Neural progenitor cell (in vitro differentiated cells): ENCODE data around the gene STUB1. TPM values are rescaled to one million over a fixed set of nuclear protein-coding genes. Genes with fewer than 3 reads are reported as not detected.

Experiments used
- DNase-seq: peaks from one replicate; pipeline ENCODE4 v3.0.0-alpha.2; 2016; ENCODE audit warnings: low spot score
- H2AFZ ChIP-seq: fragments of 200-600 bp; sonication (generic); replicated peaks from 2 replicates; pipeline ENCODE4 v1.6.1; 2016; ENCODE audit warnings: antibody characterized with exemption
- H3F3A ChIP-seq: fragments of 200-600 bp; sonication (generic); 2 replicates; pipeline ENCODE4 v1.6.1; 2016; ENCODE audit warnings: antibody characterized with exemption, low read depth
- H3K27ac ChIP-seq: fragments of 200-600 bp; sonication (generic); 2 replicates; pipeline ENCODE4 v1.5.1; 2016; ENCODE audit warnings: mild to moderate bottlenecking
- H3K27me3 ChIP-seq: fragments of 200-600 bp; sonication (generic); 2 replicates; pipeline ENCODE4 v1.6.1; 2016; ENCODE audit warnings: mild to moderate bottlenecking, moderate library complexity
- H3K36me3 ChIP-seq: fragments of 200-600 bp; sonication (generic); 2 replicates; pipeline ENCODE4 v1.5.1; 2016
- H3K4me1 ChIP-seq: fragments of 200-600 bp; sonication (generic); 2 replicates; pipeline ENCODE4 v1.6.1; 2016; ENCODE audit warnings: mixed run types
- H3K4me2 ChIP-seq: fragments of 200-600 bp; sonication (generic); 2 replicates; pipeline ENCODE4 v1.6.1; 2016
- H3K4me3 ChIP-seq: fragments of 200-600 bp; sonication (generic); 2 replicates; pipeline ENCODE4 v1.5.1; 2016
- H3K79me2 ChIP-seq: fragments of 200-600 bp; sonication (generic); 2 replicates; pipeline ENCODE4 v1.6.1; 2016; ENCODE audit warnings: low read depth
- H3K9ac ChIP-seq: fragments of 200-600 bp; sonication (generic); 2 replicates; pipeline ENCODE4 v1.6.1; 2016
- H3K9me3 ChIP-seq: fragments of 200-600 bp; sonication (generic); 2 replicates; pipeline ENCODE4 v1.5.1; 2016; ENCODE audit warnings: low read depth
- H4K20me1 ChIP-seq: fragments of 200-600 bp; sonication (generic); 2 replicates; pipeline ENCODE4 v1.6.1; 2016; ENCODE audit warnings: low read depth
- H3K27ac Mint-ChIP-seq: 3 replicates; pipeline ENCODE4 v1.8.0; 2021; ENCODE audit warnings: mixed read lengths
- H3K27me3 Mint-ChIP-seq: 2 replicates; pipeline ENCODE4 v1.8.0; 2022; ENCODE audit warnings: low read depth, mild to moderate bottlenecking, inconsistent platforms, moderate library complexity, mixed read lengths; ENCODE audit not compliant: insufficient read depth
- H3K36me3 Mint-ChIP-seq: 3 replicates; pipeline ENCODE4 v1.8.0; 2021; ENCODE audit warnings: mixed read lengths
- H3K4me1 Mint-ChIP-seq: 3 replicates; pipeline ENCODE4 v1.8.0; 2021; ENCODE audit warnings: mixed read lengths
- H3K4me3 Mint-ChIP-seq: 3 replicates; pipeline ENCODE4 v1.8.0; 2021; ENCODE audit warnings: mild to moderate bottlenecking, moderate library complexity, mixed read lengths
- H3K9me3 Mint-ChIP-seq: 3 replicates; pipeline ENCODE4 v1.8.0; 2020; ENCODE audit warnings: mixed read lengths
- CTCF ChIP-seq: fragments of 200-600 bp; sonication (generic); IDR thresholded peaks from 2 replicates; pipeline ENCODE4 v1.5.1; 2017; ENCODE audit warnings: antibody characterized with exemption, mild to moderate bottlenecking
- EZH2 ChIP-seq: fragments of 200-600 bp; sonication (generic); IDR thresholded peaks from 2 replicates; pipeline ENCODE4 v1.6.1; 2017; ENCODE audit warnings: antibody characterized with exemption, mild to moderate bottlenecking, moderate library complexity
- EZH2phosphoT487 ChIP-seq: fragments of 200-600 bp; sonication (generic); IDR thresholded peaks from 2 replicates; pipeline ENCODE4 v1.6.1; 2017; ENCODE audit warnings: antibody characterized with exemption
- total RNA-seq: library from RNA; depleted of rRNA; stranded (reverse); fragments of >200 nt; gene quantifications from 2 replicates; pipeline ENCODE4 v1.2.3, GENCODE V29; 2015; ENCODE audit warnings: low replicate concordance

The STUB1 gene
- total RNA-seq, 1 donor from 2014 or later = 27.0 TPM

- Histone ChIP-seq H3K27ac (no peak overlapping the region), H3F3A (peaks cover 16% of the 10 kb centered on the region), H3K36me3 (no peaks in the 10 kb centered on the region), H3K27me3 (peaks cover 100% of the 10 kb centered on the region), H4K20me1 (peaks cover 70% of the 10 kb centered on the region), H3K9me3 (no peaks in the 10 kb centered on the region), H3K4me3 (no peak overlapping the region), H3K79me2 (no peaks in the 10 kb centered on the region), H3K4me1 (peaks cover 1% of the 10 kb centered on the region), H3K4me2 (peak overlapping the region; percentile 67), H2AFZ (no peak overlapping the region), H3K9ac (no peak overlapping the region)
- H3K4me1 Mint-ChIP-seq = peaks cover 15% of the 10 kb centered on the region
- DNase-seq = peak; percentile 40
- H3K27ac Mint-ChIP-seq = no peak overlapping the region
- TF ChIP-seq CTCF = no peak
- peak; percentile 91 for TF ChIP-seq EZH2
- TF ChIP-seq EZH2phosphoT487 = peak; percentile 90
- H3K27me3 Mint-ChIP-seq = peaks cover 56% of the 10 kb centered on the region
- peak overlapping the region; percentile 76 for H3K4me3 Mint-ChIP-seq
- H3K9me3 Mint-ChIP-seq = no peaks in the 10 kb centered on the region
- H3K36me3 Mint-ChIP-seq = no peaks in the 10 kb centered on the region
Measured at GRCh38 chr16:704552-705380, 24.6 kb downstream of the STUB1 start.

DNA sequence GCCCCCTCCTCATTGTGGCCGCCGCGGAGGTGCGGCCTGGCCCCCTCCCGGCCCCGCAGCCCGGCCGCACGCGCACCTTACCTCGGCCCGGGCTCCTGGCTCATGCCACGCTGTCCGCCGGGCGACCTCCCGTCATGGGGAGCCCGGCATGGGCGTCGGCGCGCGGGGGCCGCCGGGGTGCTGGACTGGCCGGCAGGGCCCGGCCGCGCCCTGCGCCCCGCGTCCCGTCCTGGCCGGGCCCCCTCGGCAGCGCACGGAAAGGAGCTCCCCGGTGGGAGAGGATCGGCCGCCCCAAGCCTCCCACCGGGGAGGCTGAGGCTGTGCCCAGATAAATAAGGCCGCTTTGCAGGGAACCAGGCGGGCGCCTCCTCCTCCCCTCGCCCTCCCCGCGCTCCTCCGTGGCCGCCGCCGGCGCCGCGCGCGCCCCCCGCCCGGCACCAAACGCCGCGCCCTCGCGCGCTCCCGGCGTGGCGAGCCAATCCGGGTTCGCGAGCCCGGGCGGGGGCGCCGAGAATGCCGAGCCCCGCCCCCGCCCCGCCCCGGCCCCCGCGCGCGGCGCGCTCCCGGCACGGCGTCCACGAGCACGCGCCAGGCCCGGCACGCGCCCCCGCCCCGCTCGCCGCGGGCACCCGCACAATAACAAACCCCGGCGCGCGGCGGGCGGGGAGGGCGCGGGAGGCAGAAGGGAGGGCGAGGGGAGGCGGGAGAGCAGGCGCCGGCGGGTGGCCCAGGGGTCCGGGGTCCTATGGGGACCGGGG, 25.4 kb downstream of the STUB1 start, which contains the start of gene FBXL16:
Gene FBXL16, minus strand, starts transcription at position 371 of the 758 bp plus-strand sequence. CDS start 8,396 bp downstream, outside the sequence.
- Histone ChIP-seq H3K27ac (no peak within 1 kb of the TSS), H3K9me3 (no peaks in the 10 kb centered on the region), H3K4me2 (peak within 1 kb of the TSS; percentile 69), H3K9ac (no peak within 1 kb of the TSS), H3F3A (peaks cover 18% of the 10 kb centered on the region), H3K79me2 (no peaks in the 10 kb centered on the region), H3K4me1 (peaks cover 6% of the 10 kb centered on the region), H2AFZ (no peak within 1 kb of the TSS), H3K27me3 (peaks cover 100% of the 10 kb centered on the region), H4K20me1 (peaks cover 70% of the 10 kb centered on the region), H3K4me3 (peak within 1 kb of the TSS; percentile 31), H3K36me3 (no peaks in the 10 kb centered on the region)
- Mint-ChIP-seq H3K36me3 (no peaks in the 10 kb centered on the region), H3K4me3 (peak within 1 kb of the TSS; percentile 74), H3K27ac (no peak within 1 kb of the TSS), H3K4me1 (peaks cover 23% of the 10 kb centered on the region), H3K9me3 (no peaks in the 10 kb centered on the region), H3K27me3 (peaks cover 56% of the 10 kb centered on the region)
- peak; percentile 58 for DNase-seq
- TF ChIP-seq EZH2phosphoT487 = no peak
- no peak for TF ChIP-seq CTCF
- no peak for TF ChIP-seq EZH2

GRCh38 chr16:706189-707061, 26.2 kb downstream of the STUB1 start:
- Mint-ChIP-seq H3K9me3 (no peaks in the 10 kb centered on the region), H3K27me3 (peaks cover 54% of the 10 kb centered on the region), H3K4me3 (peak overlapping the region; percentile 74), H3K4me1 (peaks cover 28% of the 10 kb centered on the region), H3K27ac (no peak overlapping the region), H3K36me3 (no peaks in the 10 kb centered on the region)
- TF ChIP-seq CTCF = no peak
- TF ChIP-seq EZH2phosphoT487 = peak; percentile 98
- TF ChIP-seq EZH2 = peak; percentile 98
- peaks cover 64% of the 10 kb centered on the region for H4K20me1 ChIP-seq
- peak; percentile 45 for DNase-seq
- peak overlapping the region; percentile 31 for H3K4me3 ChIP-seq
- peaks cover 18% of the 10 kb centered on the region for H3F3A ChIP-seq
- peaks cover 6% of the 10 kb centered on the region for H3K4me1 ChIP-seq
- H3K27ac ChIP-seq = no peak overlapping the region
- peaks cover 100% of the 10 kb centered on the region for H3K27me3 ChIP-seq
- no peak overlapping the region for H3K9ac ChIP-seq
- no peak overlapping the region for H2AFZ ChIP-seq
- H3K9me3 ChIP-seq = no peaks in the 10 kb centered on the region
- peak overlapping the region; percentile 69 for H3K4me2 ChIP-seq
- no peaks in the 10 kb centered on the region for H3K79me2 ChIP-seq
- H3K36me3 ChIP-seq = no peaks in the 10 kb centered on the region
